HG03103 (cell line): Measurements from ENCODE around the gene BPIFA1.

Experiments
- ATAC-seq: cut with Tn5 transposase; IDR thresholded peaks from one replicate; pipeline ENCODE4 v1.9.1; 2021; ENCODE audit warnings: low read depth; ENCODE audit not compliant: unreplicated experiment

Gene BPIFA1

DNA sequence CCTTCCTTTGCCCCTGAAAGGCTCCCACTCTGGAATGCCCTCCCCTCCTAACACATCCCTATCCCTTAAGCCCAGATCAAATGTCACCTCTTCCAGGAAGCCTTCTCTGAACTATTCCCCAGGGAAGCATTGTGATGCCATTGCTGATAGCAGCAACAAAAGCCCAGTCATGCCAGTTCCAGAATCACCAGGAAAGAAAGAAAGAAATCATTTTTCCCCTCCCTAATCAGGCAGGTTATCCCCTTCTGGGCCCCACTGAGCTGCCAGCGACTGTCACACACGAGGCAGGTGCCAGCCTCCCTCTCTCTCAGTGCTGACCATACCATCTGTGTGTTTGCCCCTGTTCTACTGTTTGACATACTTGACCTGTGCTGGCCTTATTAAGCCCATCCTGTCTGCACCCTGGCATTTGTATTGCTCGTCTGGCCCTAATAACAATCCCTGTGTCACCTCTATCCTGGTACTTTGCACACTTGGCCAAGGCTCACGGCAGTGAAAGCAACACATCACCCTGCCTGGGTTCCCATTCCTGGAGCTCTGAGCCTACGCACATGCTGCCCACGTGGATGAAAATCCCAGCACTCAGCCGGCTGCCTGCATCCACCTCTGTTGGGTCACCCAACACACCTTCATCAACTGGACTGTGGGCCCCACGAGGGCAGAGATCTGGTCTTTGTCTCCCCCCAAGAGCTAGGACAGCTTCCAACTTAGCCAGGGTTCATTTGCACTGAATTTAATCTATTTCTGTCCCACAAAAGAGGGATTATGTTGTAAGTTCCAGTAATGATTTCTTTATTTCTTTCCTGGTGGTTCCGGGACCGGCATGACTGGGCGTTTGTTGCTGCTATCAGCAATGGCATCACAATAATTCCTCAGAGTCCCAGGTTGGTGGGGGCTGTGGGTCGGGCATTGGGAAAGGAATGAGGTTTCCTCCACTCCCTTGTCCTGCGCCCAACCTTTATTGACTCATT lies 42.0 kb downstream of the BPIFA1 start:
- no peak for ATAC-seq

DNA sequence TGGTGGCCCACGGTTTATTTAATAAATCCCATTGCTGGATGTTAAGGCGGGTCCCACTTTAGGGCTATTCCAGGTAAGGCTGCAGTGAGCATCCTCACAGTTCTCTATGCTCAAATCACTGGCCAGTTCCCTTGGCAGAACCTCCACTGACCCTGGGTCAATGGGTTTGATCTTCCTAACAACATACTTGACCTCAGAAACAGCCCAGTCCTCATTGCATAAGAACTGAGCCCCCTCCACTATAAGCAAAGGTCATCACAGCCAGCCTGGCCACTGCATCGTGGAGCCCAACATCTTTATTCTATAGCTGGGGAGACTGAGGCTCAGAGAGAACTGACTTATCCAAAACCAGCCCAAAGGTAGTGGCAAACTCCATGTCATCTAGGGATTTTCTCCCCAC lies 42.9 kb downstream of the BPIFA1 start:
- no peak for ATAC-seq

DNA sequence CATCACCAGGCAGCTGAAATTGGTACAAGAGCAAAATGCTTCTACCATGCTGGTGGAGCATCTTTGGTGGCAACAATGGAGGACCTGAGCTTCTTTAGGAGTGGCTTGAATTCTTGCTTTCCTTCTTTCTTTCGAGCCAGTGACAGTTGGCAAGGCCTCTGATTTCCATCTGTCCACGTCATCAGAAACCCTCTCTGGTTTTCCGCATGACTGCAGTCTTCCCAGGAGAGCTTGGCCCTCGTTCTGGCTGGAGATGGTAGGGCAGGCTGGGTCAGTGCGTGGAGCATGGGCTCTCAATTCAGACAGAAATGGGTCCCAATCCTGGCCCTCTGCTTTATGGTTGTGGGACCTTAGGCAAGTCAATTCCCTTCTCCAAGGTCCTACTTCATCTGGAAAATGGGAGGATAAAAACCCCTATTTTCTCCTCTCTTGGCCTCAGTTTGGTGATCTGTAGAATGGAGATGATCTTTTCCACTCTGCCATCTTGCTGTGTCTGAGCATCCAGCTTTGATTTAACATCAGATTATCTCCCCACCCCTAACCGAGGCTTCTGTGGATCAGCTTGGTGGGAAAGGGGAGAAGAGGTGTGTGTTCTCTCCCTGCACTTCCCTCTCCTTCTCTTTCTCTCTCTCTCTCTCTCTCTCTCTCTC lies 43.6 kb downstream of the BPIFA1 start:
- no peak for ATAC-seq

DNA sequence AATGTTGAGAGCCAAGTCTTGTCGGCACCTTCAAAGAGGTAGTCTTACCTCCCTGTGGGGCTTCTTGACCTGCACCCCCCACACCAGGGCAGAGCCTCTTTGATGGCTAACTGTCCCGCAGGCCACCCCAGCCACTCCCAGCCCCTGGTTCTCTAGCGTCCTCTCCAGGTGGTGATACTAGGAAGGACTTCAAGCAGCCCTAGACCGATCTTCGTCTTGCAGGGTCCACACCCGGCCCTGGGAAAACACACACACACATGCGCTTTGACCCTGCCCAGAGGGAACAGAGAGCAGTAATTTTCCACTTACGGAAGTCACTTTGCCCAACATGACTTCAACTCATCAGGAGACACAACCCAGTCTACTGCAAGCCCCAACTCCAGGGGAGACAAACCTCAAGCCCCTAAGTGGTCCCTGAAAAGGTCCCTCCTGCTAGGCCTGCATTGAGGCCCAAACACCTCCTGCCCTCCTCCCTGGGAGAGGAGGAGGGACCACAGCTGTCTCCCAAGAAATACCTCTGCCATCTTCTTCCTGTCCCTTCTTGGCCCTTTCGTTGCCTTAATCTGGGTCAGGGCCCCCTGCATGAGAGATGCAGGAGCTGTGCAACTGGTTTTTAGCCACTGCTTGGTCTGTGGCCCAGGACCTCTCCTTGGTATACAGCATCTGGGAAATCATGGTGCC lies 44.3 kb downstream of the BPIFA1 start:
- no peak for ATAC-seq

DNA sequence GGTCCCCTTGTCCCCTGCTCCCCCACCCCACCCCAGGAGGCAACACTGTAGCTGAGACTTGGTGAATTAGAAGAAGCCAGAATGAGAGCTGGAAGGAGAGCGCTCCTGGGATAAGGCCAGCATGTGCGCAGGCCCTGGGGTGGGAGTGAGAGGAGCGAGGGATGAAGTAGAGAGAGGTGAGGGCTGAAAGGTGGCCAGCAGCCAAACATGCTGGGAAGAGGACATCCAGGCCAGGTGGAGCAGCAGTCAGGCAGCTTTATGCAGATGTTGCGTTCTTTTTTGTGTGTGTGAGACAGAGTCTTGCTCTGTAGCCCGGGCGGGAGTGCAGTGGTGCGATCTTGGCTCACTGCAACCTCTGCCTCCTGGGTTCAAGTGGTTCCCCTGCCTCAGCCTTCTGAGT lies 45.0 kb downstream of the BPIFA1 start:
- no peak for ATAC-seq

DNA sequence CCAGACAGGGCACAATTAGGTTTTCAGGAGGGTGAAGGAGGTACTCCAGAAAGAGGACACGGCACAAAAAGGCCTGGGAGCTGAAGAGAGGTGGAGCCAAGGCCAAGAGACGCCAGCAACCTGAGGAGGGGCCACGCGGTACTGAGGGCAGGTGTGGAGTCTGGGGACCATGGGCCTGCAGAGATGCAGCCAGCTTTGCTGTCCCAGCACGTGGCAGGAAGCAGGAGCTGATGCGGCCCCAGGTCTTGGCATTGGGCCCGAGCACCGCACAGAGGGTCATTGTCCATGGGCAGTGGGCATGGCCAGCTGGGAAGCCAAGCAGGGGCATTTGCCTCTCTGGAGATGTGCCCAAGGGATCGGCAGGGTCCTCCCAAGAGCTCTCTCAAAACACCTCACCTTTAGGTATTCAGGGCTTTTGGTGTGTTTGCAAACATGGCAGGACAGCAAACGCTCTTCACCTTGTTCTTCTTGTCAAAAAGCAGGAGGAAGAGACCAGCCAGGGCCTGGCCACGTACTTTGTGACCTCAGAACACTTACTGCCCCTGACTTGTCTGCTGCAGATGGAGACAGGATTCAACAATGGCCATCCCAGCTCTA lies 45.9 kb downstream of the BPIFA1 start:
- ATAC-seq: no peak

DNA sequence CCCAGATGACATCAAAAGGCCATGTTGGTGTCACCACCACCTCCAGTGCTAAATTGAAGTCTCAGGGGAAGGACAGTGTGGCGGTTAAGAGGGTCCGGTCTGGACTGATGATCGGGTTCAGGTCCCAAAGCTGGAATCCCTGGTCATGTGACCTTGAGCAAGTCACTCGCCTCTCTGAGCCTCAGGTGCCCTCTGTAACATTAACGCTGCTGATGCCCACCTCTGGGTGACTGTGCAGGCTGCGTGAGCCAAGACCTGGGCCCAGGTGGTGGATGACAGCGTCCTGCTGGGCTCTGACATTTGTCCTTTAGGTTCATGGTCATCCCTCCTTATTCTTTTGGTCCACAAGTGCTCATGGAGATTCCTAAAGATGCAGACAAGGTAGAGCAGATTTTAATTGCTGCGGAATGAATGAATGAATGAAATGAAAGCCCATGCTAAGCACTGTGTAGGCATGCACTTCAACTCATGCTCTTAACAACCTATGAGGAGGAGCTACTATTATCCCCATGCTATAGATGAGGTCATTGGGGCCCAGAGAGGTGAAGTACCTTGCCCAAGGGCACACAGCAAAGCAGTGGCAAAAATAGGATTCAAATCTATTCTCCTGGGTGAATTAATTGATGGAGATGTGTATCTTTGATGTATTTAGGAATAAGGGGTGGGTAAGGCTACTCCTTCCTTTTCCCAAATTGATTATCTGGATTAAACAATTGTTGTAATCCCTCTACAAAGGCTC lies 46.6 kb downstream of the BPIFA1 start:
- ATAC-seq: no peak

DNA sequence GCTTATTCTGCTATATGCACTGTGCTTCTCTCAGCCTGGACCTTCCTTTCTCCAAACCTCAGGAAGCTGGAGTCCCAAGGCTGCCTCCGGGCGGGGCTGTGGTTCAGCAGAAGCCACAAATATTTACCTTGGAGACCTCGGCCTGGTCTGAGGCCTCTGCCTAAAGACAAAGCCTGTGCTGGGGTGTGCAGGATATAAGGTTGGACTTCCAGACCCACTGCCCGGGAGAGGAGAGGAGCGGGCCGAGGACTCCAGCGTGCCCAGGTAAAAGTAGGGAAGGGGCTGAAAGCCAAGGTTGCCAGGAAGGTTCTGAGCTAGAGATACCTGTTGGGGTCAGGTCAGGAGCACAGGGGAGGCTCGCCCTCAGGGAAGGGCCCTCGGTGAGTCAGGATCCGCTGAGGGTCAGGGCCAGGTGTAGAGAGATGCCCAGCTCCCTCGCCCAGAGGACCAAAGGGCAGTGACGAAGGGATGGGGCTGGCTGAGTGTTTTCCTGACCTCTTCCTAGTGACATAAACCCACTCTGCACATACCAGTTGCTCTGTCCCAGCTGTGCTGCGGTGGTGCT lies 47.3 kb downstream of the BPIFA1 start, which contains the start of gene BPIFB1:
Gene BPIFB1 (plus strand): TSS at position 224 of the 565 bp plus-strand sequence. CDS start 2,860 bp downstream, outside the sequence.
- ATAC-seq: no peak

DNA sequence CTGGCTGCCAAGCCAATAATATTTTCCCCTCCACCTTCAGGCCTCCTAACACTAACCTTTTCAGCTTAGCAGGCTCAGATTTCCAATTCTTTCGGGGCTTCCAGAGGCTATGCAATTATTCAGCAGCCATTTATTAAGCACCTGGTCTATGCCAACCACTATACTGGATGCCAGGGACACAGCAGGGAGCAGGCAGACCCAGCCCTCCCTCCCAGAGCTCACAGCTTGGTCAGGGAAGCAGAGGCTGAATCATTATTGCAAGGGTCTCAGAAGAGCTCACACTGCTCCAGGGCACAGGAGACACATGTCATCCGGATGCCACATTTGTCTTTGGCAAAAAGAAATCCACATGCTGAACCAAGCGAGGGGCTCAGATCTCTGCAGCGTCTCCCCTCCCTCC lies 48.5 kb downstream of the BPIFA1 start:
- ATAC-seq: no peak

DNA sequence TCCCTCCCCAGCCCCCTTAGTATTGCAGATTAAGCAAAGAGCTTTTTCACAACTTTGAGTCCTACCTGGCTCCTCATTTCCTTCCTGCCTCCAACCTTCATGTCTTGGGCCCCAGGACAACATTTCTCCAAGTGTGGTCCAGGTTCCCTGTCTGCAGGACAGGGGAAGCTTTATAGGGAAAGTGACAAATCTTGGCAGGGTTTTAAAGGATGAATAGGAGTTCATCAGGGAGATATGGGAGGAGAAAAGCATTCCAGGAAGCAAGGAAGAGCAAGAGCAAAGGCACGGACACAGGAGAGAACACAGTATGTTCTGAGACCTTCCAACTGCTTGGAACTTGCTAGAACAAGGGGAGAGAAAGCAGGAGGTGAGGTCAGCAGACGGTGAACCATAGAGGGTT lies 49.1 kb downstream of the BPIFA1 start:
- no peak for ATAC-seq

DNA sequence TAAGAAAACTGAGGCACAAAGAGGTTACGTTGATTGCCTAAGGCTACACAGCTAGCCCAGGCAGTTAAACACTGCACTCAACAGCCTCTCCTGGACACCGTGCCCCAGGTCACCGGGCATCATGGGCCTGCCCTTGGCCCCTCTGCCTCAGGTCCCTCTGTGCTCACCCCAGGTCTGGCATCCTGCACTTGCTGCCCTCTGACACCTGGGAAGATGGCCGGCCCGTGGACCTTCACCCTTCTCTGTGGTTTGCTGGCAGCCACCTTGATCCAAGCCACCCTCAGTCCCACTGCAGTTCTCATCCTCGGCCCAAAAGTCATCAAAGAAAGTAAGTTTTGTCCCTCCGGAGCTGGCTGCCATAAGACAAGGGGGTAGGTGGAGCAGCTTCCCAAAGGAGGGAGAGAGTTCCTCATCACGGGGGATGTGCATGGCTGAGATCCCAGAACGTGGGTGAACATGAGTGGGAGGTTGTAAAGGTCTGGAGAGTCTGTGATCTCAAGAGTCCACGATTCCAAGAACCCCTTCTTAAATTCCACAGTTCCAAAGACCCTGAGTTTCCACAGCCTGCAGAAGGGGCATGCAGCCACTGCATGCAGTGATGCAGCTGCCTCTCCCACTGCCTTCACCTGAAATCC lies 50.2 kb downstream of the BPIFA1 start:
- ATAC-seq: no peak

DNA sequence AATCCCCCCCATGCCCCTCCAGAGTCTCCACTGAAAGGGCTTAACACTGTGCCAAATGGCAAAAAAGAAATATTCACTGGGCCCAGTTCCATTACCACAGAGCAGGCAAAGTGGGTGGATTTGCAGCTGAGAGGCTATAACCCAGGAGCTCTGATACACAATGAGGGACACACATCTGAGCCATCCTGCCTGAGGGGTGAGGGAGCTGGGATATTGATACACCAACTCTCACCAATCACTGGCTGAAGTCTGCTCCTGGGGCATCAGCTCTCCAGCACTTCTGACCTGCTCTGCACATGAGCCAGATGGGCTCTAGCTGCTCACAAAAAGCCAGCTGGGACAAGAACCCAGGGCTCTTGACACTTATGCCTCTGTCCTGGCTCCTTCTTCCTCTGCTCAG lies 52.1 kb downstream of the BPIFA1 start:
- no peak for ATAC-seq

DNA sequence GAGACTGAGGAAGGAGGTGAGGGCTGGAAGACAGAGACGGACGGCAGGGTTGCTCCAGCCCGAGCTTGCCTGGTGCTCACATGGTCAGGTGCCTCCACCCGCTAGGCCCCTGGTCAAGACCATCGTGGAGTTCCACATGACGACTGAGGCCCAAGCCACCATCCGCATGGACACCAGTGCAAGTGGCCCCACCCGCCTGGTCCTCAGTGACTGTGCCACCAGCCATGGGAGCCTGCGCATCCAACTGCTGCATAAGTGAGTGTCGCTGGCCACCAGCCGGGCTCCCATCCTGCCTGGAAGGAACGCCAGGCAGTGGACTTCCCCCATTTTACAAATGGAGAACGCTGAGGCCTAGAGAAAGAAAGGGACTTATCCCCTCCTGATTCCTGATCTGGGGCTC lies 55.1 kb downstream of the BPIFA1 start:
- ATAC-seq: no peak

DNA sequence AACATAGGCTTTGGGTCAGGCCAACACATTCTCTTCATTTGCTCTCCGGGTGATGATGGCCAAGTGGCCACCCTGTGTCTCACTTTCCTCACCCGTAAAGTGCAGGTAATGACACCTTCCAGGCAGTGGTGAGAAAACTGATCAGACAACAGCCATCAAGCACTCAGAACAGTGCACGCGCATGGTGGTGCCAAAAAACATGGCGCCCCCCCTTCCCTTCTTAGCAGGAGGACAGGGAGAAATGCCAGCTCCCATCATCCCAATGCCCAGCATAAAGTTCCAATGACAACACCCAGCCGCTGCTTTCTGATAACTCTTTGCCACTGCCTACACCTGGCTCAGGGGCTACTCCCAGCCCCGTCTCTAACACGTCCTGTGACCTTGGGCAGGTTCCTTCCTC lies 55.6 kb downstream of the BPIFA1 start:
- no peak for ATAC-seq

DNA sequence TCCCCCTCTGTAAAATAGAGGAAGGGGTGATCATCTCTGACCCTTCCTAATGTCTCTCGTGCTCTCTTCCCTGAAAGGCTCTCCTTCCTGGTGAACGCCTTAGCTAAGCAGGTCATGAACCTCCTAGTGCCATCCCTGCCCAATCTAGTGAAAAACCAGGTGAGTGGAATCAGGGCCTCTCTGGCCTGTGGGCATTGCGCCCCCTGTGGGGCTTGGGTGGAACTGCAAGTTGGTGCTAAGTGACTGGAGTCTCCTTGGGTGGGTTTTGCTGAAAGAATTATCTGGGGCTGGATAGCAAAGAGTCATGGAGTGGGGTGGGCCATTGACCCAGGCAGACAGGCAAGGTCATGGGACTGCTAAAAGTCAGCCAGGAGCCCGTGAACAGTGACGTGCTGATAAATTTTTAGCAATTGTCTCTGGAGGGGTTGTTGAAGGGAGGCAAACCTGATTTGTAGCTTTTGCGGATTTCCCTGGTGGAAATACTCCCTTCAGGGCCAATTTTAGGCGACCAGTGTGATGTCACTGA lies 56.1 kb downstream of the BPIFA1 start:
- ATAC-seq: no peak
